Mammary epithelial cell (primary cell): ENCODE measurements around the gene ATAD3C.
"Not testable (repeated sequence)": the region's sequence is repeated elsewhere in the genome, so short reads cannot be mapped to it uniquely, and the experiment has no call there.

Experiments
- EZH2 ChIP-seq: IDR thresholded peaks from 2 replicates; pipeline ENCODE4 v1.6.1; 2012; ENCODE audit warnings: low read length, inconsistent platforms, borderline replicate concordance
- TF ChIP-seq, protein P1 (sequence below), 2 donors: IDR thresholded peaks in 1 of 2; conservative IDR thresholded peaks in 1 of 2; 2 replicates each; pipeline ENCODE4 v1.5.1; 2011 to 2012; ENCODE audit warnings: inconsistent platforms in 2 of 2, low read length in 2 of 2, mild to moderate bottlenecking in 2 of 2, control low read depth in 1 of 2, low read depth in 1 of 2; ENCODE audit not compliant: insufficient read depth in 1 of 2; ENCODE audit errors: extremely low read depth in 1 of 2

DNA sequence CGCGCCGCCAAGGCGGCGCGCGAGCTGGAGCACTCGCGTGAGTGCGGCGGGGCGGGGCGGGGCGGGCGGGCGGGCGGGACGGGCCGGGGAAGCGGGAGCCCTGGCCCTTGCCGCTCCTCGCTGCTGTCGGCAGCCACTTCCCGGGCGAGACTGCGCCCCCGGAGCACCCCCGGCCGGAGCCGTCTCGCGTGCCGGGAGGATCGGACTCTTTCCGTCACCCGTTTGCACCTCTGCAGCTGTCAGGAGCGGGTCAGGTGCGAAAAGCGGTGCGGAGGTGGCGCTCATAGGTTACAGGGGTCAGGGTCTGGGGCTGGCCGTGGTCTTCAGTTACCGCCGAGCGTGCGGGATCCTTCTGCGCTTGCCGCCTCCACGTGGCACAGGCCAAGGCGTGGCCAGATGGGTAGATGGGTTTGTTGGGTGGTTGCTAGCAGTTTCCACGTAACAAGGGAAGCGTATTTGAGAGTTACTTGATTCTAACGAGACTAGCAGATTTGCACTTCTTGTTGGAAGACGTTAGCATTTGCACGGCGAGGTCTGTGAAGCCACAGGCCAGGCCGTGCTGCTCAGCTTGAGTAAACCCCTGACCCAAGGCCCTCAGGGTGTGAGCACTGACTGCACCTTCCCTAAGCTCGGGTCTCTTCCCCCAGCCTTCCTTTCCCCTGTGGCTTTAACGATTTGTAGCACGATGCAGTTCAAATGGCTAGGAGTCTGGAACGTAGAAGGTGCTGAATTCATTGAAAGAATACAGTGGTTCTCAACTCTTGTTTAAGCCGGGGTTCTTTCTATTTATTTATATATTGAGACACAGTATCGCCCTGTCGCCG lies 22.8 kb downstream of the ATAD3C start:
- TF ChIP-seq, protein P1, sequence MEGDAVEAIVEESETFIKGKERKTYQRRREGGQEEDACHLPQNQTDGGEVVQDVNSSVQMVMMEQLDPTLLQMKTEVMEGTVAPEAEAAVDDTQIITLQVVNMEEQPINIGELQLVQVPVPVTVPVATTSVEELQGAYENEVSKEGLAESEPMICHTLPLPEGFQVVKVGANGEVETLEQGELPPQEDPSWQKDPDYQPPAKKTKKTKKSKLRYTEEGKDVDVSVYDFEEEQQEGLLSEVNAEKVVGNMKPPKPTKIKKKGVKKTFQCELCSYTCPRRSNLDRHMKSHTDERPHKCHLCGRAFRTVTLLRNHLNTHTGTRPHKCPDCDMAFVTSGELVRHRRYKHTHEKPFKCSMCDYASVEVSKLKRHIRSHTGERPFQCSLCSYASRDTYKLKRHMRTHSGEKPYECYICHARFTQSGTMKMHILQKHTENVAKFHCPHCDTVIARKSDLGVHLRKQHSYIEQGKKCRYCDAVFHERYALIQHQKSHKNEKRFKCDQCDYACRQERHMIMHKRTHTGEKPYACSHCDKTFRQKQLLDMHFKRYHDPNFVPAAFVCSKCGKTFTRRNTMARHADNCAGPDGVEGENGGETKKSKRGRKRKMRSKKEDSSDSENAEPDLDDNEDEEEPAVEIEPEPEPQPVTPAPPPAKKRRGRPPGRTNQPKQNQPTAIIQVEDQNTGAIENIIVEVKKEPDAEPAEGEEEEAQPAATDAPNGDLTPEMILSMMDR (conservative IDR thresholded peaks at IDR 0.05 in 1 of 2, IDR thresholded peaks at IDR 0.05 in 1 of 2; ENCODE audit: extremely low read depth in 1 of 2, insufficient read depth in 1 of 2, low read depth in 1 of 2, low read length in 2 of 2): not testable (repeated sequence)
- TF ChIP-seq EZH2: not testable (repeated sequence)
